ENCODE measurements around the gene ATP6V1F. TPM values are rescaled to one million over a fixed set of nuclear protein-coding genes. Genes with fewer than 3 reads are reported as not detected.

Gene ATP6V1F
- total and polyA plus RNA-seq, 2 experiments from 2014 or later = 96.5 to 243 TPM

- Histone ChIP-seq H3K79me2 (ENCODE audit: insufficient read depth) (no peaks in the 10 kb centered on the region), H3K36me3 (ENCODE audit: low read depth) (no peaks in the 10 kb centered on the region), H3K27ac (no peak overlapping the region), H3K4me1 (ENCODE audit: insufficient read depth) (no peaks in the 10 kb centered on the region), H4K20me1 (ENCODE audit: insufficient read depth) (no peaks in the 10 kb centered on the region), H3F3A (ENCODE audit: insufficient read depth) (no peaks in the 10 kb centered on the region), H3K9ac (no peak overlapping the region), H3K9me3 (ENCODE audit: low read depth) (no peaks in the 10 kb centered on the region), H3K9me2 (ENCODE audit: insufficient read depth) (no peaks in the 10 kb centered on the region), H3K4me3 (no peak overlapping the region), H2AFZ (no peak overlapping the region), H3K4me2 (ENCODE audit: unreplicated experiment) (no peak overlapping the region), H3K27me3 (replicated peaks; ENCODE audit: insufficient read depth) (no peaks in the 10 kb centered on the region)
- in situ Hi-C loops (cut with MboI) = loop anchor here (25.0 kb wide), 1 partner anchor 278 kb away; no protein-coding TSS in a partner anchor
- 55 to 60% methylated on average over 13 to 63 of the region's 67 CpGs for WGBS, 2 experiments (ENCODE audit: low coverage in 1 of 2, low lambda C conversion rate in 2 of 2, missing lambda C conversion rate in 2 of 2)
- DNase-seq = no peak
- no peak for TF ChIP-seq EZH2phosphoT487 (IDR thresholded peaks at IDR 0.05; ENCODE audit: insufficient read depth, low read depth)
- no peak for TF ChIP-seq EZH2 (IDR thresholded peaks at IDR 0.05; ENCODE audit: insufficient read depth, poor library complexity, severe bottlenecking)
These were observed 27.9 kb downstream of the ATP6V1F start for GRCh38 chr7:128890306-128891109.

- Histone ChIP-seq H3K36me3 (ENCODE audit: low read depth) (no peaks in the 10 kb centered on the region), H3K9me2 (ENCODE audit: insufficient read depth) (no peaks in the 10 kb centered on the region), H3K27ac (no peak overlapping the region), H3K79me2 (ENCODE audit: insufficient read depth) (no peaks in the 10 kb centered on the region), H3K4me3 (no peak overlapping the region), H3K4me2 (ENCODE audit: unreplicated experiment) (no peak overlapping the region), H3F3A (ENCODE audit: insufficient read depth) (no peaks in the 10 kb centered on the region), H4K20me1 (ENCODE audit: insufficient read depth) (no peaks in the 10 kb centered on the region), H3K9me3 (ENCODE audit: low read depth) (no peaks in the 10 kb centered on the region), H2AFZ (no peak overlapping the region), H3K4me1 (ENCODE audit: insufficient read depth) (no peaks in the 10 kb centered on the region), H3K9ac (no peak overlapping the region), H3K27me3 (replicated peaks; ENCODE audit: insufficient read depth) (no peaks in the 10 kb centered on the region)
- 48 to 59% methylated on average over 7 to 41 of the region's 41 CpGs for WGBS, 2 experiments (ENCODE audit: low coverage in 1 of 2, low lambda C conversion rate in 2 of 2, missing lambda C conversion rate in 2 of 2)
- DNase-seq = no peak
- in situ Hi-C loops (cut with MboI) = loop anchor here (25.0 kb wide), 1 partner anchor 279 kb away; no protein-coding TSS in a partner anchor
- no peak for TF ChIP-seq EZH2 (IDR thresholded peaks at IDR 0.05; ENCODE audit: insufficient read depth, poor library complexity, severe bottlenecking)
- TF ChIP-seq EZH2phosphoT487 (IDR thresholded peaks at IDR 0.05; ENCODE audit: insufficient read depth, low read depth) = no peak
These were observed 28.7 kb downstream of the ATP6V1F start for GRCh38 chr7:128891110-128891941.

- Histone ChIP-seq H2AFZ (no peak overlapping the region), H3K4me2 (ENCODE audit: unreplicated experiment) (no peak overlapping the region), H3F3A (ENCODE audit: insufficient read depth) (peaks cover under 1% of the 10 kb centered on the region), H3K27me3 (replicated peaks; ENCODE audit: insufficient read depth) (no peaks in the 10 kb centered on the region), H3K36me3 (ENCODE audit: low read depth) (no peaks in the 10 kb centered on the region), H3K9me2 (ENCODE audit: insufficient read depth) (no peaks in the 10 kb centered on the region), H3K9ac (no peak overlapping the region), H3K9me3 (ENCODE audit: low read depth) (no peaks in the 10 kb centered on the region), H3K4me1 (ENCODE audit: insufficient read depth) (no peaks in the 10 kb centered on the region), H3K79me2 (ENCODE audit: insufficient read depth) (no peaks in the 10 kb centered on the region), H3K4me3 (no peak overlapping the region), H4K20me1 (ENCODE audit: insufficient read depth) (no peaks in the 10 kb centered on the region), H3K27ac (no peak overlapping the region)
- no peak for TF ChIP-seq EZH2phosphoT487 (IDR thresholded peaks at IDR 0.05; ENCODE audit: insufficient read depth, low read depth)
- TF ChIP-seq EZH2 (IDR thresholded peaks at IDR 0.05; ENCODE audit: insufficient read depth, poor library complexity, severe bottlenecking) = no peak
- 79 to 81% methylated on average over 9 to 11 of the region's 11 CpGs for WGBS, 2 experiments (ENCODE audit: low coverage in 1 of 2, low lambda C conversion rate in 2 of 2, missing lambda C conversion rate in 2 of 2)
- in situ Hi-C loops (cut with MboI) = loop anchor here (25.0 kb wide), 1 partner anchor 280 kb away; no protein-coding TSS in a partner anchor
- DNase-seq = no peak
These were observed 29.2 kb downstream of the ATP6V1F start for GRCh38 chr7:128891942-128892269.

GRCh38 chr7:128892521-128893250 lies 30.0 kb downstream of the ATP6V1F start:
- H3K4me1 ChIP-seq (ENCODE audit: insufficient read depth) = peaks cover 4% of the 10 kb centered on the region; the same call in 1 of the 2 replicates
- H3F3A ChIP-seq (ENCODE audit: insufficient read depth) = peaks cover 8% of the 10 kb centered on the region
- DNase-seq = no peak
- 71 to 78% methylated on average over 9 to 13 of the region's 13 CpGs for WGBS, 2 experiments (ENCODE audit: low coverage in 1 of 2, low lambda C conversion rate in 2 of 2, missing lambda C conversion rate in 2 of 2)
- H3K27ac ChIP-seq = no peak overlapping the region
- no peaks in the 10 kb centered on the region for H4K20me1 ChIP-seq (ENCODE audit: insufficient read depth)
- no peaks in the 10 kb centered on the region for H3K9me2 ChIP-seq (ENCODE audit: insufficient read depth)
- H3K36me3 ChIP-seq (ENCODE audit: low read depth) = no peaks in the 10 kb centered on the region
- no peaks in the 10 kb centered on the region for H3K79me2 ChIP-seq (ENCODE audit: insufficient read depth)
- no peak overlapping the region for H3K4me3 ChIP-seq
- no peaks in the 10 kb centered on the region for H3K9me3 ChIP-seq (ENCODE audit: low read depth)
- H2AFZ ChIP-seq = no peak overlapping the region
- in situ Hi-C loops (cut with MboI) = loop anchor here (25.0 kb wide), 1 partner anchor 280 kb away; no protein-coding TSS in a partner anchor
- no peaks in the 10 kb centered on the region for H3K27me3 ChIP-seq (replicated peaks; ENCODE audit: insufficient read depth)
- TF ChIP-seq EZH2phosphoT487 (IDR thresholded peaks at IDR 0.05; ENCODE audit: insufficient read depth, low read depth) (no peak), EZH2 (IDR thresholded peaks at IDR 0.05; ENCODE audit: insufficient read depth, poor library complexity, severe bottlenecking) (no peak)
- H3K9ac ChIP-seq = no peak overlapping the region
- no peak overlapping the region for H3K4me2 ChIP-seq (ENCODE audit: unreplicated experiment)

All from GM23248 (cell line).